ENCODE measurements around the gene STK10.

The STK10 gene

GRCh38 chr5:172086194-172086975 lies 101.6 kb downstream of the STK10 start:
- no peak for TF ChIP-seq GABPA (IDR thresholded peaks at IDR 0.05; ENCODE audit: low read depth)
- TF ChIP-seq POLR2AphosphoS5 (IDR thresholded peaks at IDR 0.05; ENCODE audit: low read depth) = no peak
- no peak for TF ChIP-seq CTCF (IDR thresholded peaks at IDR 0.05; ENCODE audit: insufficient read depth, low read length)
- no peak for TF ChIP-seq SPI1 (IDR thresholded peaks at IDR 0.05; ENCODE audit: borderline replicate concordance, low read depth)
- no peak for TF ChIP-seq REST (IDR thresholded peaks at IDR 0.05; ENCODE audit: insufficient replicate concordance, low read depth)
- H3K27ac ChIP-seq (replicated peaks) = no peak overlapping the region

GRCh38 chr5:172085738-172086137 lies 102.3 kb downstream of the STK10 start:
- no peak overlapping the region for H3K4me3 ChIP-seq (replicated peaks; ENCODE audit: insufficient read depth, low read length)
- H3K27ac ChIP-seq (replicated peaks) = no peak overlapping the region
- no peak for DNase-seq (ENCODE audit: low read depth in 1 of 2, low spot score in 1 of 2)
- no peaks in the 10 kb centered on the region for H3K27me3 ChIP-seq (ENCODE audit: insufficient read depth, poor library complexity, severe bottlenecking)
- TF ChIP-seq POLR2AphosphoS5 (IDR thresholded peaks at IDR 0.05; ENCODE audit: low read depth) = no peak
- no peak for TF ChIP-seq CTCF (IDR thresholded peaks at IDR 0.05; ENCODE audit: insufficient read depth, low read length)
- no peak for TF ChIP-seq SPI1 (IDR thresholded peaks at IDR 0.05; ENCODE audit: borderline replicate concordance, low read depth)
- no peak for TF ChIP-seq REST (IDR thresholded peaks at IDR 0.05; ENCODE audit: insufficient replicate concordance, low read depth)

More at GRCh38 chr5:172086194-172086975, 101.6 kb downstream of the STK10 start:
- Histone ChIP-seq H3K27me3 (ENCODE audit: insufficient read depth, poor library complexity, severe bottlenecking) (no peaks in the 10 kb centered on the region), H3K4me3 (replicated peaks; ENCODE audit: insufficient read depth, low read length) (no peak overlapping the region)
- DNase-seq (ENCODE audit: low read depth in 1 of 2, low spot score in 1 of 2) = no peak

GRCh38 chr5:172082180-172082579 lies 105.8 kb downstream of the STK10 start:
- no peak for DNase-seq (ENCODE audit: low read depth in 1 of 2, low spot score in 1 of 2)
- no peak overlapping the region for H3K27ac ChIP-seq (replicated peaks)
- no peak overlapping the region for H3K4me3 ChIP-seq (replicated peaks; ENCODE audit: insufficient read depth, low read length)
- TF ChIP-seq GABPA (IDR thresholded peaks at IDR 0.05; ENCODE audit: low read depth) (no peak), SPI1 (IDR thresholded peaks at IDR 0.05; ENCODE audit: borderline replicate concordance, low read depth) (no peak), REST (IDR thresholded peaks at IDR 0.05; ENCODE audit: insufficient replicate concordance, low read depth) (no peak), CTCF (IDR thresholded peaks at IDR 0.05; ENCODE audit: insufficient read depth, low read length) (no peak), POLR2AphosphoS5 (IDR thresholded peaks at IDR 0.05; ENCODE audit: low read depth) (no peak)
- no peaks in the 10 kb centered on the region for H3K27me3 ChIP-seq (ENCODE audit: insufficient read depth, poor library complexity, severe bottlenecking)
